ENCODE results near the gene RAE1. TPM values are rescaled to one million over a fixed set of nuclear protein-coding genes. Genes with fewer than 3 reads are reported as not detected.

The RAE1 gene
- total and polyA plus RNA-seq, 2 of the 8 experiments (the other 6 are each of a cell fraction or from before 2014, with no cell fraction given), result 35.9 to 44.9 TPM

DNA sequence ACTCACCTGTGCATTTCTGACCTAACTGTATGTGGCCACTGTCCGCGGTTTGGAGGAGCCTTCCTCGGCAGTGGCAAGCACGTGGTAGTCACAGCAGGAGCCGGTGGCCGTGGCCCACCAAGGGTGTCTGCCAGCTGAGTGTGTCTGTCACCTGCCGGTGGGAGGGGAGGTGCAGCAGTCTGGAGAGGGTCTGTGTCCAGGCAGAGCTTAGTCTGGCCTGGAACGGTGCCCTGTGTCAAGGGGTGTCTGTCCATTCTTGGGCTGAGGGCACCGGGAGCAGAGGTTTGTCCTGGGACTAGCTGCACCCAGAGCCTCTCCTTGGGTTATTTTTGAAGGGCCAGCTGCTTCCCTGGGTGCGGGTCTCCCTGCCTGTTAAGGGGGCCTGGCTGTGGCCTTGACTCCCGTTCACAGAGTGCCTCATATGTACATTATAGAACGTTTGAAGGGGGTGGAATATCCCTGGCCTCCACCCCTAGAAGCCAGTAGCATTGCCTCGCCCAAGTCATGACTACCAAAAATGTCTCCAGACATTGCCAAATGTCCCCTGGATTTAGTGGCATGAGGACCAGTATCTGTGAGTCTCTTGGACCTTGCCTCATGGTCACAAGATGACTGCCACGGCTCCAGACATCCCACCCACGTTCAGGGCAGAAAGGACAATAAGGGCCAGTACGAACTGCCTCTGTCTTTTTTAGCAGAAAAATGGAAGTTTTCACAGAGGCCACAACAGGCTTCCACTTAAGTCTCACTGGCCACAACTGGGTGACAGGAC is 45.3 kb downstream of the RAE1 start:
- no peaks in the 10 kb centered on the region for H3K9me3 ChIP-seq (ENCODE audit: insufficient read depth in 2 of 2, low read depth in 1 of 2, low read length in 1 of 2)
- no peak overlapping the region for H2AK5ac ChIP-seq (ENCODE audit: low read depth, low read length)
- peaks cover 2 to 17% (median 11%) of the 10 kb centered on the region in 4 experiments for H3K4me1 ChIP-seq (replicated peaks in 1 of 4; ENCODE audit: control insufficient read depth in 3 of 4, insufficient read depth in 4 of 4, low read length in 3 of 4)
- no peaks in the 10 kb centered on the region; the same call in 1 of the 2 replicates for H3K23me2 ChIP-seq (ENCODE audit: low read depth, low read length)
- peaks cover 15 to 42% (median 25%) of the 10 kb centered on the region in 4 experiments; a peak in 7 of 8 replicates for H3K36me3 ChIP-seq (ENCODE audit: control insufficient read depth in 2 of 4, insufficient read depth in 4 of 4, low read length in 3 of 4)
- peaks cover 35% of the 10 kb centered on the region for H3K79me1 ChIP-seq (ENCODE audit: low read depth, low read length)
- no peak overlapping the region for H2BK5ac ChIP-seq (ENCODE audit: low read depth, low read length)
- H3K9ac ChIP-seq (replicated peaks in 1 of 4; ENCODE audit: extremely low read depth in 1 of 4, low read depth in 3 of 4, low read length in 3 of 4), result no peak overlapping the region
- DNase-seq (ENCODE audit: low read depth in 1 of 2, low spot score in 2 of 2) (no peak), FAIRE-seq (no peak)
- H2BK15ac ChIP-seq (ENCODE audit: low read length), result no peak overlapping the region
- no peak overlapping the region for H2AFZ ChIP-seq (ENCODE audit: low read length)
- WGBS, 2 experiments (ENCODE audit: extremely low coverage in 1 of 2, insufficient coverage in 1 of 2, insufficient read length in 1 of 2, insufficient replicate concordance in 2 of 2, low coverage in 1 of 2, low lambda C conversion rate in 2 of 2, missing lambda C conversion rate in 1 of 2), result 85% methylated on average over 16 of the region's 16 CpGs; no CpG with 5 or more reads in 1 of the 2 experiments
- H3K27ac ChIP-seq (ENCODE audit: low read depth, low read length), result 0 out of 2 replicates have a peak overlapping the region, but pooled peaks have one; percentile 54
- H3K4me2 ChIP-seq (ENCODE audit: insufficient read depth in 1 of 2, low read depth in 2 of 2, low read length in 2 of 2), result no peak overlapping the region
- H4K20me1 ChIP-seq (replicated peaks in 1 of 2; ENCODE audit: control insufficient read depth in 1 of 2, insufficient read depth in 2 of 2, low read length in 2 of 2), result peaks cover 27 to 43% of the 10 kb centered on the region in 2 experiments
- ChIA-PET POLR2A (ENCODE audit: partially characterized antibody) (interaction anchor here (0.9 to 3.2 kb wide), 2 partner anchors 10 to 31 kb away, joined by 3 to 9 read pairs; no protein-coding TSS in a partner anchor), CTCF (ENCODE audit: partially characterized antibody) (interaction anchor here (0.8 to 2.1 kb wide), 7 partner anchors 8 to 131 kb away, joined by 3 to 5 read pairs (median 3); no protein-coding TSS in a partner anchor)
- no peak overlapping the region for H4K91ac ChIP-seq (replicated peaks; ENCODE audit: insufficient read length, low read length)
- H3K27me3 ChIP-seq (replicated peaks in 1 of 4; ENCODE audit: control insufficient read depth in 3 of 4, extremely low read depth in 1 of 4, insufficient read depth in 3 of 4, low read length in 3 of 4), result no peaks in the 10 kb centered on the region
- no peak overlapping the region for H3K14ac ChIP-seq (ENCODE audit: insufficient read length)
- no peak overlapping the region; the same call in none of the 2 replicates for H4K8ac ChIP-seq (ENCODE audit: extremely low read depth, insufficient read depth, low read length)
- H3K18ac ChIP-seq (ENCODE audit: extremely low read depth, low read length), result no peak overlapping the region
- H3K56ac ChIP-seq (replicated peaks; ENCODE audit: insufficient read length, low read depth, low read length), result no peak overlapping the region
- H3K23ac ChIP-seq (ENCODE audit: insufficient read length), result no peak overlapping the region
- peaks cover 5 to 89% of the 10 kb centered on the region in 2 experiments; a peak in 3 of 4 replicates for H3K79me2 ChIP-seq (ENCODE audit: control insufficient read depth in 1 of 2, insufficient read depth in 2 of 2, low read length in 2 of 2)
- no peak overlapping the region for H3K4me3 ChIP-seq (ENCODE audit: extremely low read depth in 1 of 4, insufficient read depth in 2 of 4, low read depth in 3 of 4, low read length in 4 of 4)
- H3K4ac ChIP-seq (replicated peaks; ENCODE audit: insufficient read length, low read depth, low read length), result no peak overlapping the region
- no peak overlapping the region for H2BK120ac ChIP-seq (replicated peaks; ENCODE audit: low read depth, low read length)
- H4K5ac ChIP-seq (ENCODE audit: insufficient read length, low read depth, low read length), result no peak overlapping the region
- TF ChIP-seq SP4 (IDR thresholded peaks at IDR 0.05; ENCODE audit: low read length), result no peak
- TF ChIP-seq KDM1A (IDR thresholded peaks at IDR 0.05; ENCODE audit: borderline replicate concordance, low read length), result peak; percentile 48; the same call in 1 of the 2 replicates
- no peak overlapping the region for H2BK12ac ChIP-seq (ENCODE audit: low read depth, low read length)
- H2BK20ac ChIP-seq (ENCODE audit: low read length), result no peak overlapping the region

All from H1 (cell line).